Activated B cell treated with CpG ODN at 0.5 μM for 24 hours (primary cell): Measurements from ENCODE around the gene TMEM50B. TPM values are rescaled to one million over a fixed set of nuclear protein-coding genes. Genes with fewer than 3 reads are reported as not detected.

Experiments
- ATAC-seq: fragments of 200-7000 bp; cut with Tn5 transposase; one replicate; pipeline ENCODE4 v1.10.0; 2021; ENCODE audit warnings: low read depth, mild to moderate bottlenecking, moderate library complexity
- CTCF ChIA-PET: fragments of 350-600 bp; sonication (Branson Sonifier 250); formaldehyde crosslinking; loops from one replicate; lab custom pipeline; 2021; ENCODE audit warnings: antibody characterized with exemption; lab: Charles Lee
- POLR2A ChIA-PET: fragments of 350-600 bp; sonication (Branson Sonifier 250); formaldehyde crosslinking; loops from one replicate; lab custom pipeline; 2021; ENCODE audit warnings: antibody characterized with exemption; lab: Charles Lee
- DNase-seq: peaks from one replicate; pipeline ENCODE4 v3.0.0; 2022
- H3K27ac Mint-ChIP-seq: one replicate; pipeline ENCODE4 v1.8.0; 2020; ENCODE audit warnings: mixed read lengths
- H3K27me3 Mint-ChIP-seq: one replicate; pipeline ENCODE4 v1.8.0; 2021; ENCODE audit warnings: mixed read lengths
- H3K36me3 Mint-ChIP-seq: one replicate; pipeline ENCODE4 v1.8.0; 2021; ENCODE audit warnings: low read depth, mixed read lengths
- H3K4me1 Mint-ChIP-seq: one replicate; pipeline ENCODE4 v1.8.0; 2021; ENCODE audit warnings: mixed read lengths
- H3K4me3 Mint-ChIP-seq: one replicate; pipeline ENCODE4 v1.8.0; 2020; ENCODE audit warnings: mild to moderate bottlenecking, mixed read lengths
- H3K9me3 Mint-ChIP-seq: one replicate; pipeline ENCODE4 v1.8.0; 2020; ENCODE audit warnings: mixed read lengths
- intact Hi-C: fragments of 100-400 bp; cut with micrococcal nuclease; formaldehyde crosslinking; loops from one replicate; pipeline ENCODE4 v1.15.1; 2024
- total RNA-seq: library from RNA; stranded (reverse); gene quantifications from 2 replicates; pipeline ENCODE4 v1.2.3, GENCODE V29; 2022
- TF ChIP-seq, protein P1 (sequence below): fragments of 200-600 bp; IDR thresholded peaks from one replicate; pipeline ENCODE4 v1.8.0; 2022; ENCODE audit warnings: antibody characterized with exemption, mild to moderate bottlenecking

The TMEM50B gene
- total RNA-seq, 1 donor from 2014 or later: 42.3 TPM

DNA sequence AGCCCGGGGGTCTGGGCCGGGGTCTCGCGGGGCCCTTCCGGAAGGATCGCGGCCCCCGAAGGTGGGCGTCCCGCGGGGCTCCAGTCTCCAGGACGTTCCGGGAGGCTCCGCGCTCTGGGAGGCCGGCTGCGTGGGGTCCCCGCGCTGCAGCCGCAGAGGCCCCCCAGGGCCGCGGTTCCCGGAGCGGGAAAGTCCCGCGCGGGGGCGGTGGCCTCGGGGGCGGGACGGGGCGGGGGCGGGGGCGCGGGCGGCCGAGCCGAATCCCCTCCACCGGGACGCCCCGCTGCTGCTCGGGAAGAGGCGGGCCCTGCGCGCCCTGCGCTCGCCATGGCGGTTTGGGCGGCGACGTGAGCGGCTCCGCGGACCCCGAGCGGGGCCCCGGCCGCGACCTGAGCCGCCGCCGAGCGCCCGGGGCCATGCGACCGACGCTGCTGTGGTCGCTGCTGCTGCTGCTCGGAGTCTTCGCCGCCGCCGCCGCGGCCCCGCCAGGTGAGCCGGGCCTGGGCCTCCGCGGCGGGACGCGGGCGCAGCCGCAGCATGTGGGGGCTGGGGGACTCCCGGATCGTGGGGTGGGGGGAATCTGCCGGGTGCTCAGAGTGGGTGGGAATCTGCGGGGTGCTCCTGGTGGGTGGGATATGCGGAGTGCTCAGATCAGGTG lies 76.5 kb downstream of the TMEM50B start, which contains the start of gene IFNGR2:
TSS of gene IFNGR2 (plus strand) at position 286 of the 658 bp plus-strand sequence. CDS start at position 417, 131 bp downstream.
- peak within 1 kb of the TSS; percentile 94 for H3K27ac Mint-ChIP-seq
- H3K4me1 Mint-ChIP-seq: peaks cover 78% of the 10 kb centered on the region
- intact Hi-C loops: loop anchor here (2.0 kb wide), 1 partner anchor 78 kb away; the partner anchor contains the start of gene IFNAR1
- no peaks in the 10 kb centered on the region for H3K9me3 Mint-ChIP-seq
- ATAC-seq: peak; percentile 62
- TF ChIP-seq, protein P1, sequence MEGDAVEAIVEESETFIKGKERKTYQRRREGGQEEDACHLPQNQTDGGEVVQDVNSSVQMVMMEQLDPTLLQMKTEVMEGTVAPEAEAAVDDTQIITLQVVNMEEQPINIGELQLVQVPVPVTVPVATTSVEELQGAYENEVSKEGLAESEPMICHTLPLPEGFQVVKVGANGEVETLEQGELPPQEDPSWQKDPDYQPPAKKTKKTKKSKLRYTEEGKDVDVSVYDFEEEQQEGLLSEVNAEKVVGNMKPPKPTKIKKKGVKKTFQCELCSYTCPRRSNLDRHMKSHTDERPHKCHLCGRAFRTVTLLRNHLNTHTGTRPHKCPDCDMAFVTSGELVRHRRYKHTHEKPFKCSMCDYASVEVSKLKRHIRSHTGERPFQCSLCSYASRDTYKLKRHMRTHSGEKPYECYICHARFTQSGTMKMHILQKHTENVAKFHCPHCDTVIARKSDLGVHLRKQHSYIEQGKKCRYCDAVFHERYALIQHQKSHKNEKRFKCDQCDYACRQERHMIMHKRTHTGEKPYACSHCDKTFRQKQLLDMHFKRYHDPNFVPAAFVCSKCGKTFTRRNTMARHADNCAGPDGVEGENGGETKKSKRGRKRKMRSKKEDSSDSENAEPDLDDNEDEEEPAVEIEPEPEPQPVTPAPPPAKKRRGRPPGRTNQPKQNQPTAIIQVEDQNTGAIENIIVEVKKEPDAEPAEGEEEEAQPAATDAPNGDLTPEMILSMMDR: no peak
- DNase-seq: peak; percentile 64
- H3K27me3 Mint-ChIP-seq: no peaks in the 10 kb centered on the region
- ChIA-PET CTCF (interaction anchor here (1.3 to 4.1 kb wide), 3 partner anchors 10 to 43 kb away, joined by 3 to 38 read pairs (median 10); no protein-coding TSS in a partner anchor), POLR2A (interaction anchor here (0.6 to 6.5 kb wide), 13 partner anchors 15 to 199 kb away, joined by 3 to 93 read pairs (median 8); partner anchors contain the start of gene IFNAR1)
- H3K36me3 Mint-ChIP-seq: peaks cover 29% of the 10 kb centered on the region
- H3K4me3 Mint-ChIP-seq: peak within 1 kb of the TSS; percentile 95

DNA sequence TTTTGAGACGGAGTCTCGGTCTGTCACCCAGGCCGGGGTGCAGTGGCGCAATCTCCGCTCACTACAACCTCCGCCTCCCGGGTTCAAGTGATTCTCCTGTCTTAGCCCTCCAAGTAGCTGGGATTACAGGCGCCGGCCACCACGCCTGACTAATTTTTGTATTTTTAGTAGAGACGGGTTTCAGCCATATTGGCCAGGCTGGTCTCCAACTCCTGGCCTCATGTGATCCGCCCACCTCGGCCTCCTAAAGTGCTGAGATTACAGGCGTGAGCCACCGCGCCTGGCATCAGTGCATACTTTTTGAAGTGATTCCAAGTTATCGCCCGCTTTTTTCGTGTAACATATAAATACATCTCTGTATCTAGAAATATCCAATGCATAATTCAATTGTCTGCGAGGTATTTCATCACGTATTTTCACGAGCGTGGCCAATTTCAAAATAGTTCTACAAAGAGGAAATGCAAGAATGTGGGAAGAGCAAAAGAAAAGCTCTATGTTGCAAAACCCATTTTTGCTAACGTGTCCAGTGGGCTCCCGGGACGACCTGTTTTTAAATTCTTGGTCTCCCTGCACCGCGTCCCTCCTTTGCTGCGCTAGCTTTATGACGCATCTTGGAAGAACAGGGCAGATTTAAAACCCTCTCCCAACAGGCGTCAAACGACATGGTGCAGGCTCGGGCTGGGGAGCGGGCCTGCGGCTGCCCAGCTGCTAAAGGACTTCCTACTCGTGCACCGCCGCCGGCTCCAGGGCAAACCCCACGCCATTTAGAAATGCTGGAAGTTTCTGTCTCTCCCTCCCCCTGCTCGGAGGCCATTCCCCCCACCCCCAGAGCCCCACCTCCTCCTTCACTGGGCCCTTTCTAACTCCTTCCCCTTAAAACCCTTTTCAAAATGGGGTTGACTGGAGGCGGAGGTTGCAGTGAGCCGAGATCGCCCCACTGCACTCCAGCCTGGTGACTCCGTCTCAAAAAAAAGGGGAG lies 77.5 kb downstream of the TMEM50B start:
- H3K36me3 Mint-ChIP-seq: peaks cover 23% of the 10 kb centered on the region
- peak; percentile 36 for DNase-seq
- no peaks in the 10 kb centered on the region for H3K9me3 Mint-ChIP-seq
- ChIA-PET CTCF (interaction anchor here (0.7 to 1.5 kb wide), 2 partner anchors 40 to 41 kb away, joined by 3 to 10 read pairs; no protein-coding TSS in a partner anchor), POLR2A (interaction anchor here (0.5 to 6.5 kb wide), 15 partner anchors 14 to 1564 kb away, joined by 3 to 93 read pairs (median 5); partner anchors contain the start of gene IFNAR1)
- no peaks in the 10 kb centered on the region for H3K27me3 Mint-ChIP-seq
- peaks cover 76% of the 10 kb centered on the region for H3K4me1 Mint-ChIP-seq
- TF ChIP-seq, protein P1: no peak
- peak overlapping the region; percentile 83 for H3K27ac Mint-ChIP-seq
- peak; percentile 40 for ATAC-seq
- intact Hi-C loops: loop anchor here (1.0 to 2.0 kb wide), 3 partner anchors 9 to 77 kb away; partner anchors contain the start of gene IFNAR1
- H3K4me3 Mint-ChIP-seq: peak overlapping the region; percentile 81

DNA sequence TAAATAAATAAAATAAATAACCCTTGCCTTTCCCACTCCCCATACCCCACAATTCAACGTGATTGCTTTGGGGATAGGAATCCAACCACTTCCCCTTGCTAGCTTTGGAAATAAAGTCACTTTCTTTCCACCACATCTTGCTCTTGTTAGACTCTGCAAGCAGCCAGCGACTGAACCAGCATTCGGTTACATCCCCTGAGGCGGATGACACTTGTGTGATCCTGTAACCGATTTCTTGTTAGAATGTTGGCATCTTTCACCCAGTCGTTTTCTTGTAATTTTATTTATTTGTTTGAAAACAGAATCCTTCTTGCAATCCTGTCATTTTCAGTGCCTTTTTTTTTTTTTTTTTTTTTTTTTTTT lies 78.2 kb downstream of the TMEM50B start:
- no peak for DNase-seq
- intact Hi-C loops: no loop called here
- ChIA-PET CTCF (interaction anchor here (0.7 to 1.5 kb wide), 2 partner anchors 40 kb away, joined by 3 to 10 read pairs; no protein-coding TSS in a partner anchor), POLR2A (interaction anchor here (0.6 to 6.5 kb wide), 5 partner anchors 19 to 77 kb away, joined by 3 to 93 read pairs (median 9); partner anchors contain the start of gene IFNAR1)
- H3K36me3 Mint-ChIP-seq: peaks cover 19% of the 10 kb centered on the region
- no peak overlapping the region for H3K27ac Mint-ChIP-seq
- peaks cover 69% of the 10 kb centered on the region for H3K4me1 Mint-ChIP-seq
- no peak for ATAC-seq
- TF ChIP-seq, protein P1: no peak
- no peak overlapping the region for H3K4me3 Mint-ChIP-seq
- no peaks in the 10 kb centered on the region for H3K9me3 Mint-ChIP-seq
- H3K27me3 Mint-ChIP-seq: no peaks in the 10 kb centered on the region

Other genes starting within 250 kb of the TMEM50B start
- 36.7 and 37.9 TPM in 2 replicates for gene IL10RB, start 213.6 kb downstream of the TMEM50B start, total RNA-seq
- gene IFNAR1, start 155.0 kb downstream of the TMEM50B start, total RNA-seq: 33.9 and 34.5 TPM in 2 replicates
- gene IFNGR2, start 76.6 kb downstream of the TMEM50B start, total RNA-seq: 66.8 and 71.1 TPM in 2 replicates
- 0.53 and 0.66 TPM in 2 replicates for gene DNAJC28, start 11.7 kb upstream of the TMEM50B start, total RNA-seq
- gene GART, start 62.1 kb upstream of the TMEM50B start, total RNA-seq: 99.1 and 106 TPM in 2 replicates
- gene SON, start 63.1 kb upstream of the TMEM50B start, total RNA-seq: 429 and 474 TPM in 2 replicates
- gene DONSON, start 108.7 kb upstream of the TMEM50B start, total RNA-seq: 4.4 and 4.7 TPM in 2 replicates
- 37.1 and 46.3 TPM in 2 replicates for gene CRYZL1, start 161.8 kb upstream of the TMEM50B start, total RNA-seq
- 1.3 and 2.9 TPM in 2 replicates for gene ITSN1, start 162.5 kb upstream of the TMEM50B start, total RNA-seq